SIG-M5 treated with dmso at 0.1 percent for 504 hours (cell line): ENCODE data around the gene STXBP5L.
"Not testable (repeated sequence)": the region's sequence is repeated elsewhere in the genome, so short reads cannot be mapped to it uniquely, and the experiment has no call there.

Source experiments
- DNase-seq: peaks from one replicate; lab custom pipeline; 2025; ENCODE audit not compliant: unreplicated experiment; lab: John Stamatoyannopoulos, UW

The STXBP5L gene

DNA sequence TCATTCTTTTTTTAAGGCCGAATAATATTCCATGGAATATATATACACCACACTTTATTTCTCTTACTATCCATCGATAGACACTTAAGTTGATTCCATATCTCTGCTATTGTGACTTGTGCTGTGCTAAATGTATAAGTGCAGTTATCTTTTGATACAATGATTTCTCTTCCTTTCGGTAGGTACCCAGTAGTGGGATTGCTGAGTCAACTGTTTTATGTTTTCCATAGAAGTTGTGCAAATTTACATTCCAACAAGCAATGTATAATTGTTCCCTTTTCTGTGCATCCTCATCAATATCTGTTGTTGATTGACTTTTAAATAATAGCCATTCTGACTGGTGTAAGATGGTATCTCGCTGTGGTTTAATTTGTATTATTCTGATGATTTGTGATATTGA lies 81.0 kb downstream of the STXBP5L start:
- DNase-seq = no peak

DNA sequence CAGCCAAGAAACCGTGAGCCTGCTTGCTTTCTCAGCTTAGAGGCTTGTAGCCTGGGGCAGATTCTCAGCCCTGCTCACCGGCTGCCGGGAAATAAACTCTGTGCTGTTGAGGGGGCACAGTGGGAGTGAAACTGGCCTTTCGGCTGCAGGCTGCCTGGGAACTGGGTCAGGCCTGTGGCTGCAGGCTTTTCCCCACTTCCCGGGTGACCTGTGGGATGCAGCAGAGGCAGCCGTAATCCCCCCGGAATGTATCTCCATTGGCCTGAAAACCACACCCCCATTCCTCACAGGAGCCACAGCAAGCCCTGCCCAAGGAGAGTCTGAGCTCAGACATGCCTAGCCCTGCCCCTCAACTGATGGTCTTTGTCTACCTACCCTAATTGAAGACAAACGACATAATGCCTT lies 110.9 kb downstream of the STXBP5L start:
- no peak for DNase-seq

DNA sequence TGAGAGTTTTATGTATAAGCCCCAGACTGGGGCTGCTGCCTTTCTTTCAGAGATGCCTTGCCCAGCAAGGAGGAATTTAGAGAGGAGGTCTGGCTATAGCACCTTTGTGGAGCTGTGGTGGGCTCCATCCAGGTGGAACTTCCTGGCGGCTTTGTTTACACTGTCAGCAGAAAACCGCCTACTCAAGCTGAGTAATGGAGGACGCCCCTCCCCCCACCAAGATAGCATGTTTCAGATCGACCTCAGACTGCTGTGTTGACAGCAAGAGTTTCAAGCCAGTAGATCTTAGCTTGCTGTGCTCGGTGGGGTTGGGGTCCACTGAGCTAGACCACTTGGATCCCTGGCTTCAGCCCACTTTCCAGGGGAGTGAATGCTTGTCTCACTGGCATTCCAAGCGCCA lies 155.6 kb downstream of the STXBP5L start:
- no peak for DNase-seq

DNA sequence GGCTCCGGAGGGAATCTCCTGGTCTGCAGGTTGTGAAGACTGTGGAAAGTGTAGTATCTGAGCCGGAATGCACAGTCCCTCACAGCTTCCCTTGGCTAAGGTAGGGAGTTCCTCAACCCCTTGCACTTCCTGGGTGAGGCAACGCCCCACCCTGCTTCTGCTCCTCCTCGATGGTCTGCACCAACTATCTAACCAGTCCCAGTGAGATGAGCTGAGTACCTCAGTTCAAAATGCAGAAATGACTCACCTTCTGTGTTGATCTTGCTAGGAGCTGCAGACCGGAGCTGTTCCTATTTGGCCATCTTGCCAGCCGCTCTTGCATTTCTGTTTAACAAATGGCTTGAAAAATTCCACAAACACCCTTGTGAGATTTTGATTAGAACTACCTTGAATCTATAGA lies 156.1 kb downstream of the STXBP5L start:
- DNase-seq = no peak

DNA sequence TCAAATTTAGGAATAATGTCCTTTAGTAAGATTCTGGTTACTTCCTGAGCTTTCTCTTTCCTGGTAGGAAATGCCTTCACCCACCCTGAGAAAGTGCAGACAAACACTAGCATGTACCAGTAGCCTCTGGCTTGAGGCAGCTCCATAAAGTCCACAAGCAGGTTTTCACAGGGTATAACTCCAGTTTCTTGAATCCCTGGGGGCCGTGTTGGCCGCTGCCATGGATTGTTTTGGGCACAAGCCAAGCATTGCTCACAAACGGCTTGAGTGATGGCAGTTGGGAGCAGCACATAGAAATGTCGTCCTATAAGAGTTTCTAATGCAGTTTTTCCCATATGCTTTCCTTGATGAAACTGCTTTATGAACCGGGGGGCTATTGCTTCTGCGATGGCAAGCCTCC lies 164.1 kb downstream of the STXBP5L start:
- DNase-seq = no peak

DNA sequence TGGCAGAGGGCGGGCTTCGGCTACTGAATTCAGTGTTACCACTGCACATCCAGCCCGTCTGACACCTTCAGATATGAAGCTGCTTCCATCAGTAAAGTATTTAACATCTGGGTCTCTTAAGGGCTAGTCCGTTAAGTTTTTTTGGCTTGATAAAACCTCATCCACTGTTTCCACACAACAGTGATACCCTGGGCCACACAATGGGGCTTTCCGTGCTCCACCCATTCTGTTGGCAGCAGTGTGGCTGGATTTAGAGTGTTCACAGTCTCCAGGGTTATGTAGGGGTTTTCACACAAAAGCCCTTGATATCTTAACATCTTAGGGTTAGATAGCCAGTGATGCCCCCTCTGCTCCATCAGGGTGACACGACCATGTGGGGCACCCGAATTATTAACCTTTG lies 165.0 kb downstream of the STXBP5L start:
- no peak for DNase-seq

DNA sequence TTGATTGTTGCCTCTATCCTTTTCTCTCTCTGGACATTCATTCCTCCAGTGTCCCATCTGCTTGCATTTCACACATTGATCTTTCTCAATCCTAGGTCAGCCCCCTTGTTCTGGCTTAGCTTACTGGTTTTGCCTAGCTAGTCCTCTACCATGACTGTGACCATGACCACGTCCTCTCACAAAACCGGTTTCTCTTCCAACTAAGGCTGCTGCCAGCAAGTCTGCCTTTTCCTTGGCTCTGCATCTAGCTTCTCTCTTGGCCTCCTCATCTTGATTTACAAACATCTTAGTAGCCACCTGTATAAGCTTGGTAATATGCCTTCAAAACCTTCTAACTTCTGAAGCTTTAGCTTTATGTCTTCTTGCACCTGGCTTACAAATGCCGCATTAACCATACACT lies 167.2 kb downstream of the STXBP5L start:
- no peak for DNase-seq

DNA sequence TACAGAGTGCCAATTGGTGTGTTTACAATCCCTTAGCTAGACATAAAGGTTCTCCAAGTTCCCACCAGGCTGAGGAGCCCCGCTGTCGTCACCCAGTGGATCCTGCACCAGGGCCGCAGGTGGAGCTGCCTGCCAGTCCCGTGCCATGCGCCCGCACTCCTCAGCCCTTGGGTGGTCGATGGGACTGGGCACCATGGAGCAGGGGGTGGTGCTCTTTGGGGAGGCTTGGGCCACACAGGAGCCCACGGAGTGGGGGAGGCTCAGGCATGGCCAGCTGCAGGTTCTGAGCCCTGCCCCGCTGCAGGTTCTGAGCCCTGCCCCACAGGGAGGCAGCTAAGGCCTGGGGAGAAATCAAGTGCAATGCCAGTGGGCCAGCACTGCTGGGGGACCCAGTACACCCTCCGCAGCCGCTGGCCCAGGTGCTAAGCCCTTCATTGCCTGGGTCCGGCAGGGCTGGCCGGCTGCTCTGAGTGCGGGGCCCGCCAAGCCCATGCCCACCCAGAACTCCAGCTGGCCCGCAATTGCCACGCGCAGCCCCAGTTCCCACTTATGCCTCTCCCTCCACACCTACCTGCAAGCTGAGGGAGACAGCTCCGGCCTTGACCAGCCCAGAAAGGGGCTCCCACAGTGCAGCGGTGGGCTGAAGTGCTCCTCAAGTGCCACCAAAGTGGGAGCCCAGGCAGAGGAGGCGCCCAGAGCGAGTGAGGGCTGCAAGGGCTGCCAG lies 170.5 kb downstream of the STXBP5L start:
- DNase-seq = not testable (repeated sequence)

DNA sequence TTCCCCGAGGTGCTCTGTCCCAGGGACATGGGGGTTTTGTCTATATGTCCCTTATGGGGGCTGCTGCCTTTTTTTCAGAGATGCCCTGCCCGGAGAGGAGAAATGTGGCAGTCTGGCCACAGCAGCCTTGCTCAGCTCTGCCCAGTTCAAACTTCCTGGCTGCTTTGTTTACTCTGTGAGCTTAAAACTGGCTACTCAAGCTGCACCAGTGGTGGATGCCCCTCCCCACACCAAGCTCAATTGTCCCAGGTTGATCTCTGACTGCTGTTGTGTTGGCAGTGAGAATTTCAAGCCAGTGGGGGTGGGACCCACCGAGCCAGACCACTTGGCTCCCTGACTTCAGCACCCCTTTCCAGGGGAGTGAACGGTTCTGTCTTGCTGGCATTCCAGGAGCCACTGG lies 188.9 kb downstream of the STXBP5L start:
- DNase-seq = no peak

DNA sequence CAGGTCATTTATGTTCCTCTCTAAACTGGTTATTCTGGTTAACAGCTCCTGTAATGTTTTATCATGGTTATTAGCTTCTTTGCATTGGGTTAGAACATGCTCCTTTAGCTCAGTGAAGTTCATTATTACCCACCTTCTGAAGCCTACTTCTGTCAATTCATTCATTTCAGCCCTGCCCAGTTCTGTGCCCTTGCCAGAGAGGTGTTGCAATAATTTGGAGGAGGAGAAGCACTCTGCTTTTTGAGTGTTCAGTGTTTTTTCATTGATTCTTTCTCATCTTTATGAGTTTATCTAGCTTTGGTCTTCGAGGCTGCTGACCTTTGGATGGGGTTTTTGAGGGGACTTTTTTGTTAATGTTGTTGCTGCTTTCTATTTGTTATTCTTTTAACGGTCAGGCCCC lies 203.1 kb downstream of the STXBP5L start:
- DNase-seq = not testable (repeated sequence)

DNA sequence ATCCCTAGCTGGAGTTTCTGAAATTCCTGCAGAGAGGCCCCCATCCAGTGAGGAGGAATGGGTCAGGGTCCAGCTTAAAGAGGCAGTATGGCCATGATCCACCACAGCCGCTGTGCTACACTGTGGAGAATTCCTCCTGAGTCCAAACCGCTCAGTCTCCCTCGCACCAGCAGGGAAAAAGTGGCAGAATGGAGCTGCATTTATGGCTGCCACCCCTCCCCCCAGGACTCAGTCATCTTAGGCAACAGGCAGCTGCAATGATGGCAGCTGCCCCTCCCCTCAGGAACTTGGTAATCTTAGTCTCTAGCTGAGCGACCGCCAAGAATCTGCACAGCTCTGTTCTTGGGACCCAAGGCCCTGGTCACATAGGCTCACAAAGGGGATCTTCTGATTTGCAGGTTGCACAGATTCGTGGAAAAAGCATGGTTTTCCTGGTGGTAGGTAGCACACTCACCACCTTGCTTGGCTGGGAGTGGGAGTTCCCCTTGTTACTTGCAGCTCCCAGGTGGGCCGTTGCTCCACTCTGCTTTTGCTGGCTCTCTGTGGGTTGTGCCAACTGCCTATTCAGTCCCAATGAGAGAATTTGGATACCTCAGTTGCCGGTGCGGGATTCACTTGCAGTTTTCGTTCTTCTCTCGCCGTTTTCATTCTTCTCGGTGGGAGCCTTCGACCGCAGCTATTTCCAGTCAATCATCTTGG lies 204.1 kb downstream of the STXBP5L start:
- DNase-seq = no peak

DNA sequence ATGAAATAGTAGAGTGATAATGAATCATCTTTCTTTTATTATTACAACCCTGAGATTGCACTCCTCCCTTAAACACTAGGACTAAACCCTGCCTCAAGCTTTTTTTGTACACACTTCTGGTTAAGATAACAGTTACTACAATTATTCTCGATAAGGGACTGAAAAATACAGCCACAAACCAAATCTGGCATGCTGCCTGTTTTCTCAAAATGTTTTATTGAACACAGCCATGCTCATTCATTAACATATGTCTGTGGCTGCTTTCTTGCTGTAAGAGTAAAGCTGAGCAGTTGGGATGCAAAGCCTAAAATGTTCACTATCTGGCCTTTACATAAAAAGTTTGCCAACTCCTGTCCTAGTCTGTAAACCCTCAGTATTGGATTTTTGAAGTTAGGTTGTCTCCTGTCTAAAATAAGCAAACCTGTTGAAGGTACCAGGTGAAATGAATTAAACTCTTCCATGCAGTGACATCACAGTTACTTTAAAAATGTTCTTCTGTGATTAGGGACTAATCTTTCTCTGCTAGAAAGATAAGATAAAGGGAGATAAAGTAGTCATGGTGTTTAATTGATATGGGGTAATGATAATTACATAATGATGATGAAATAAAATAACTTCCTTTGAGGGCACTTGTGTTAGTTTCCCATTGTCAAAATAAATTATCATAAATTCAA lies 218.2 kb downstream of the STXBP5L start:
- DNase-seq = no peak

DNA sequence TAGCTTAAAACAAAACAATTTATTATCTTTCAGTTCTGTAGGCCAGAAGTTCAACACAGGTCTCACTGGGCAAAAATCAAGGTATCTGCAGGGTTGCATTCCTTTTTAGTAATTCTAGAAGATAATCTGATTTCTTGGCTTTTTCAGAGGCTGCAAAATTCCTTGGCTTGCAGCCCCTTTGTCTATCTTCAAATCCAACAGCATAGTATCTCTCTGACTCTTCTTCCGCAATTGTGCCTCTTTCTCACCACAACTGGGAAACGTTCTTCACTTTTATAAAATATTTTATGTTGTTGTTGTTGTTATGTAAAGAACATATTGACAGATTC lies 218.7 kb downstream of the STXBP5L start:
- no peak for DNase-seq

DNA sequence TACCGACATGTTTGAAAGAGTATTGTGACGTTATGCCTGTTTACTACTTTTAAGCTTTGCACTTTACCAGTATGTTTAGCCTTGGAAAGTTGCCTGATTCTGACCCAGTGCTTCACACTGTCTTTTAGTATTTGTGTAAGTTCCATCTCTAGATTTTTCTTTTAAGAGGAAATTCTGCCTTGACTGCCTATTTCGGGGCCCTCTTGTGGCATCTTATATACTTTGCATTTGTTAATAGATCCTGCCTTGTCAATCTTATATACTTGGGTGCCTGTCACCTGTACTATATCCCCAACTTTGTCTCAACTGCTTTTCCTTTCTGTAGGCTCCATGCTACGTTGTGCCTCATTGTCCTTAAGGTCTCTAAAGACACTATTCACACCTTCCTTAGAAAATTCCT lies 244.6 kb downstream of the STXBP5L start:
- DNase-seq = peak; percentile 5

DNA sequence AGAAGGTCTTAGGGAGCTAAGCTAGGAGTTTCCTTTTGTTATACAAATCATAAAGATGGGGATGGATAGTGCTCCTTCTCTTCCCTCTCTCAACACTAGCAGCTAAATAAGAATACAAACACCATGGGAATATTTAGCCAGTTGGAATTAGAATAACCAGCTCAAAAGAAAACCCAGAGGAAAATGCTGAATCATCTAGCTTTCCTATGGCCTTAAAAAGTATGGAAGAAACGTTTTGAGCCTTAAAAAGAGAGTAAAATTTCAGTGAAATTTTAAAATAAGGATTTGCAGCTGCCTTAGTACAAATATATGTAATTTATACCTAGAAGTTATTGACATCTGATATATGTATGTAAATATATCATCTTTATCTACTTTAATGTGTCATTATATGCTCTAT lies 245.8 kb downstream of the STXBP5L start:
- DNase-seq = no peak

DNA sequence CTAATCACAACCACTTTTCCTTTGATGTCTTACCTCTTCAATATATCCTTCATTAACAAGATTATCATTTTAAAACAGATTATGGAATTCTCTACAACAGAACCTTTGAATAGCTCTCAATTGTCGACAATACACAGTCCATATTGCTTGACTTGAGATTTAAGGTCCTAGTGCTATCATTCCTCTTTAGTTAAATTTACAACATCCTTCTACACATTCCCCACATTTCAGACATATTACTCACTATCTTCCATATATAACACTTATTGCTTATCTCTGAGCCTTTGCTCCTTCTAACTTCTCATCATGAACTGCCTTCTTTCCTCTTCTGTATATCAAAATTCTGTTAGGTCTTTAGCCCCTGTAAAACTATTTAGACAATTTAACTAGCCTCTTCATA lies 247.0 kb downstream of the STXBP5L start:
- DNase-seq = no peak

DNA sequence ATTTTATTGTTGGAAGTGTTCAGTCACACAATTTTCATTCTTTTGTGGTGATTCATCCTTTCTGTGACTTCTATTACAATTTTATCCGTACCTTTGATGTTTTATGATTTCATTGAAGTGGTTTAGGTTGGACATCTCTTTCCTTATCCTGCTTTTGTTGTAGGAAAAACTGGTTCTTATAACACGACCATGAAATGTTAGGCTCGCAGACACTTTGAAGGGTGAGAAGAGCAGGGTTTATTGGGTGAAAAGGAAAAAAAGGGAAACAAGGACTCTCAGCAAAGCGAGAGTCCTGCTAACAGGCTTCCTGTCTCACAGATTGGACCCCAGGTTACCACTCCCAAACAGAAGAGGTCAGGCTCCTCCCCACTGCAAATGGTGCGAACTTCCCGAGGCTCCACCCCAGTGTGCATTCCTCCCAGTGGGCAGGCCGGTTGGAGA lies 257.4 kb downstream of the STXBP5L start:
- DNase-seq = no peak

DNA sequence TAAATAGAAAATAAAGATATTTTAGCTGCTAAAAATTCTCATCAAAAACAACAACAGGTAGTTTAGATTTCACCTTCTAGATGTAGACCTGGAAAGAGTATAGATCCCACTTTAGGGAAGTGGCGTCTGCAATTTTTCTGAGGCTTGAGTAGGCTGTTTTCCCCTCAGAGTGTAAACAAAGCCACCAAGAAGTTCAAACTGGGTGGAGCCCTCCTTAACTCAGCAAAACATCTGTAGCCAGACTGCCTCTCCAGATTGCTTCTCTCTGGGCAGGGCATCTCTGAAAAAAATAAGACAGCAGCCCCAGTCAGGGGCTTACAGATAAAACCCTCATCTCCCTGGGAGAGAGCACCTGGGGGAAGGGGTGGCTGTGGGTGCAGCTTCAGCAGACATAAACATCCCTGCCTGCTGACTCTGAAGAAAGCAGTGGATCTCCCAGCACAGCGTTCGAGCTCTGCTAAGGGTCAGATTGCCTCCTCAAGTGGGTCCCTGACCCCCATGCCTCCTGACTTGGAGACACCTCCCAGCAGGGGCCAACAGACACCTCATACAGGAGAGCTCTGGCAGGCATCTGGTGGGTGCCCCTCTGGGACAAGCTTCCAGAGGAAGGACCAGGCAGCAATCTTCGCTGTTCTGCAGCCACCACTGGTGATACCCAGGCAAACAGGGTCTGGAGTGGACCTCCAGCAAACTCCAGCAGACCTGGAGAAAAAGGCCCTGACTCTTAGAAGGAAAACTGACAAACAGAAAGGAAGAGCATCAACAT lies 259.6 kb downstream of the STXBP5L start:
- no peak for DNase-seq

DNA sequence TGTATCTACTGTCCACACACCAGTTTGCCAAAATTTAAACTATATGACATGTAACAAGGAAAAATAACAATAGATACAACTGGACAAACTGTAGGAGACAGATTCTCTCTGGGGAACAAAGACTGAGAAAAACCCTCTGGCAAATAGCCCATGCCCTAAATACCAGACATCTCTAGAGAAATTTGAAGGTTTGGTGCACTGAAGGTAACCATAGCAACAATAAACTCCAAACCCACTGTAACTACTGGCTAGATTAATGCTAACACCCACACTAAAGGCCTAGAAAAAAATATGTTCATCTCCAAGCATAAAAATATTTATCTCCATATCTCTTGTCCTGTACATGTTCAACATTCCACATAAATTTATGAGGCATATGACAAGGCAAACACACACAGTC lies 267.1 kb downstream of the STXBP5L start:
- DNase-seq = no peak

DNA sequence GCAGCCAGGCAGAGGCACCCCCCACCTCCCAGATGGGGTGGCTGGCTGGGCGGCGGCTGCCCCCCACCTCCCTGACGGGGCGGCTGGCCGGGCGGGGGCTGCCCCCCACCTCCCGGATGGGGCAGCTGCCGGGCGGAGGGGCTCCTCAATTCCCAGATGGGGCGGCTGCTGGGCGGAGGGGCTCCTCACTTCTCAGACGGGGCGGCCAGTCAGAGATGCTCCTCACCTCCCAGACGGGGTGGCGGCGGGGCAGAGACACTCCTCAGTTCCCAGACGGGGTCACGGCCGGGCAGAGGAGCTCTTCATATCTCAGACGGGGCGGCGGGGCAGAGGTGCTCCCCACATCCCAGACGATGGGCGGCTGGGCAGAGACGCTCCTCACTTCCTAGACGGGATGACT lies 282.6 kb downstream of the STXBP5L start:
- DNase-seq = not testable (repeated sequence)

DNA sequence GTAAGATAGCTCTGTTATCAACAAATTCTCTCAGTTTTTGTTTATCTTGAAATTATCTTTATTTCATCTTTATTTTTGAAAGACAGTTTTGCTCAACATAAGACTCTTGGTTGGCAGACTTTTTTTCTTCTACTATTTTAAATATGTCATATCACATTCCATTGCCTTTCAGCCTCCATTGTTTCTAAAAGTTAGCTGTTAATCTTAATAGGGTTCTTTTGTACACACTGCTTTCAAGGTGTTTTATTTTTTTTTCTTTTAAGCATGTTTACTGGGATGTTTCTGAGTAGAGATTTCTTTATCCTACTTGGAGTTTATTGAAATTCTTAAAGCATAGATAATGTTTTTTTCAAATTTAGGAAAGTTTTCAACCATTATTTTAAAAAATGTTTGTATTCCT lies 294.6 kb downstream of the STXBP5L start:
- DNase-seq = no peak

DNA sequence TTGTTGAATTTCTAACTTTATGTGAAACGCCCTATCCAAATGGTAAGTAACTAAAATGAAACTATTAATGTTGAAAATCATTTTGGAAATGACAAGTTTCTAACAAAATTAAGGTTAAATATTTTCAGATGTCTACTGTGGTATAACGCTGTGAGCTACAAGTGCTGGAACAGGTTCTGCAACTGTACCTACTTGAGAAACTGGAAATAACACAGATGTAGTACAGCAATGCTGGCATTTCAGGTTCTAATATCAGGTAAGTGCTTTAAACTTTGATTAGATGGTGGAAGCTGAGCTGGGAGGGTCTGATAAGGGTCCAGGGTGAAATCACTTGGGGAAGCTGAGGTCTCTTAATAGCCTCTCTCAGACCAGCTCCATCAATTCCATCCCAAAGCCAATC lies 315.1 kb downstream of the STXBP5L start:
- DNase-seq = no peak
